Sigmoid colon (tissue), 7 donors: ENCODE measurements around the gene BAZ1B. TPM values are rescaled to one million over a fixed set of nuclear protein-coding genes. Genes with fewer than 3 reads are reported as not detected.
A peak's percentile ranks its signal among the peaks of the same experiment; 100 is the strongest.

Experiments
- DNase-seq: peaks from one replicate; pipeline ENCODE4 v3.0.0-alpha.2; 2019
- H3K27ac ChIP-seq, 4 donors: fragments of 200-600 bp; sonication (generic); one replicate each; pipeline ENCODE4 v1.5.1; 2016 to 2019; ENCODE audit warnings: mild to moderate bottlenecking in 1 of 4
- H3K27me3 ChIP-seq, 3 donors: fragments of 200-600 bp; sonication (generic); one replicate each; pipeline ENCODE4 v1.5.1; 2019; ENCODE audit warnings: mild to moderate bottlenecking in 1 of 3
- H3K36me3 ChIP-seq, 4 donors: fragments of 200-600 bp; sonication (generic); one replicate each; pipeline ENCODE4 v1.5.1; 2016 to 2019
- H3K4me1 ChIP-seq, 4 donors: fragments of 200-600 bp; sonication (generic); one replicate each; pipeline ENCODE4 v1.5.1; 2017 to 2019
- H3K4me3 ChIP-seq, 4 donors: fragments of 200-600 bp; sonication (generic); one replicate each; pipeline ENCODE4 v1.5.1; 2017 to 2019; ENCODE audit warnings: mild to moderate bottlenecking in 2 of 4, moderate library complexity in 1 of 4
- H3K9me3 ChIP-seq, 4 donors: fragments of 200-600 bp in 3 of 4; sonication (generic) in 3 of 4; one replicate each; pipeline versions ENCODE4 v1.5.1 to v1.6.1; 2013 to 2019
- EP300 ChIP-seq, 4 donors: sonication (generic); formaldehyde crosslinking; IDR thresholded peaks; one replicate each; pipeline ENCODE4 v1.6.1; 2017; ENCODE audit warnings: antibody characterized with exemption in 4 of 4
- POLR2A ChIP-seq, 2 donors: fragments of 450-650 bp; IDR thresholded peaks; one replicate each; pipeline ENCODE4 v1.6.1; 2016; ENCODE audit warnings: antibody characterized with exemption in 2 of 2, mild to moderate bottlenecking in 2 of 2, moderate library complexity in 2 of 2
- POLR2AphosphoS5 ChIP-seq, 4 donors: sonication (generic); formaldehyde crosslinking; IDR thresholded peaks; one replicate each; pipeline ENCODE4 v1.6.1; 2017; ENCODE audit warnings: antibody characterized with exemption in 4 of 4
- WGBS, 2 donors: extraction: QIAGEN DNeasy Blood & Tissue Kit; methylation state at CpG; one replicate each; pipeline ENCODE4 v1.1.7; 2013; 5-methylcytosine and 5-hydroxymethylcytosine counted together
- intact Hi-C: fragments of 100-400 bp; cut with DNase I; formaldehyde crosslinking; loops from one replicate; pipeline ENCODE4 v1.15.1; 2023
- polyA plus RNA-seq, 3 donors: library from polyadenylated mRNA; stranded (reverse); fragments of 200-250 nt; gene quantifications; one replicate each; pipeline ENCODE4 v1.2.3, GENCODE V29; 2013
- total RNA-seq, 4 donors: library from RNA; depleted of rRNA; stranded (reverse); fragments of >200 nt; gene quantifications; one replicate each; pipeline ENCODE4 v1.1.0, GENCODE V29; 2016
- TF ChIP-seq, protein P1 (sequence below), 4 experiments: fragments of 450-650 bp in 3 of 4; fragments of 200-600 bp in 1 of 4; IDR thresholded peaks; one replicate each; pipeline ENCODE4 v1.5.1; 2016 to 2019; ENCODE audit warnings: antibody characterized with exemption in 4 of 4, mild to moderate bottlenecking in 3 of 4, moderate library complexity in 2 of 4
- donor health status: healthy with polysubstance abuse.
- donor health status: Bipolar disorder and iron deficiency.
- donor health status: healthy.

The BAZ1B gene
- total and polyA plus RNA-seq, 7 donors: 13.8 to 67.3 (median 47.2) TPM

DNA sequence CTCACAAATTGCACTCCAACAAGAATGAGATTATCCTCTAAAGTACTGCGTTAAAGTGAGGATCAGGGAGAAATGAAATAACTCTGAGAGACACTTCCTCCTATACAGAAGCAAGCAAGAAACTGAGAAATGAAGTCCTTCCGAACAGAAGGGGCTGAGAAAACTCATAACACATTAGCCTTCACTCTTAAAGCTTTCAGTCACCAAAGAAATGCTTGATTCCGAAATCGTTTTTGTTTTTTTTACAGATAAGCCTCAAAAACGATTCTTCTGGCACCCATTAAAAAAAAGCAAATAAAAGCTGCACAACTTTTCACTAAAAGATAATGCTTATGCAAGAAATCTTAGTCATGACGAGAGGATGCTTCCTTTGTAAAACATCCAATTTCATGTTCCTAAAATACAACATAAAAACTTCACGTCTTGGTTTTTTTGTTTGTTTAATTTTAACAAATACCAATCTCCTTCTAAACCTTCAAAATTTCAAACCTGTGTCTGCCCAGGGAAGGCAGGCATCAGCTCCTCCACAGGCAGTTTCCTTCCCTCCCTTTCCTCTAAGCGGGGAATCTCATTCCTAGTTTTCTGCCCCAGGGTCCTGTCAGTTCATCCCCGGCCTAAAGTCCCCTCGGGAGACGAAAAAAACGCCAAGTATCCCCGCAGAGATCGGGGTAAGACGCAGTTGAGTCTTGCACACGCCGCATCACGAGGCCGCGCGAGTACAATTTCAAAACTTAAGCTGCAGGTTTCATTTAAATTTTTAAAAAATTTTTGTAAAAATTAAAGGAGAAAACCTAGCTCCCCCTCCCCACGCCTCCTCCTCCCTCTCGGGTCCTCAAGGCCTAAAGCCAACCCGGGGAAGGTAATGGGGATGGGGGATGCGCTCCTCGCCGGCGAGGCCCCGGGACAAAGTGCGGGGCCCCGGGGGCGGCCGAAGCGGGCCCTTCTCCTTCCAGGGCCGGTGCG is 1.1 kb downstream of the BAZ1B start:
- Histone ChIP-seq H3K27me3 (no peaks in the 10 kb centered on the region), H3K36me3 (peaks cover 0 to 18% (median under 1%) of the 10 kb centered on the region in 4 donors), H3K9me3 (no peaks in the 10 kb centered on the region), H3K4me3 (peak overlapping the region; percentile 60 to 97 (median 92)), H3K27ac (peak overlapping the region; percentile 86 to 99 (median 93)), H3K4me1 (peaks cover 0 to 62% (median 47%) of the 10 kb centered on the region in 4 donors)
- WGBS, 2 donors: 0 to 1% methylated on average over 36 of the region's 36 CpGs
- intact Hi-C loops: loop anchor here (5.0 kb wide), 1 partner anchor 161 kb away; the partner anchor contains the start of genes BUD23 and DNAJC30
- TF ChIP-seq POLR2A (IDR thresholded peaks at IDR 0.05): no peak
- no peak for TF ChIP-seq EP300 (IDR thresholded peaks at IDR 0.05)
- TF ChIP-seq, protein P1, sequence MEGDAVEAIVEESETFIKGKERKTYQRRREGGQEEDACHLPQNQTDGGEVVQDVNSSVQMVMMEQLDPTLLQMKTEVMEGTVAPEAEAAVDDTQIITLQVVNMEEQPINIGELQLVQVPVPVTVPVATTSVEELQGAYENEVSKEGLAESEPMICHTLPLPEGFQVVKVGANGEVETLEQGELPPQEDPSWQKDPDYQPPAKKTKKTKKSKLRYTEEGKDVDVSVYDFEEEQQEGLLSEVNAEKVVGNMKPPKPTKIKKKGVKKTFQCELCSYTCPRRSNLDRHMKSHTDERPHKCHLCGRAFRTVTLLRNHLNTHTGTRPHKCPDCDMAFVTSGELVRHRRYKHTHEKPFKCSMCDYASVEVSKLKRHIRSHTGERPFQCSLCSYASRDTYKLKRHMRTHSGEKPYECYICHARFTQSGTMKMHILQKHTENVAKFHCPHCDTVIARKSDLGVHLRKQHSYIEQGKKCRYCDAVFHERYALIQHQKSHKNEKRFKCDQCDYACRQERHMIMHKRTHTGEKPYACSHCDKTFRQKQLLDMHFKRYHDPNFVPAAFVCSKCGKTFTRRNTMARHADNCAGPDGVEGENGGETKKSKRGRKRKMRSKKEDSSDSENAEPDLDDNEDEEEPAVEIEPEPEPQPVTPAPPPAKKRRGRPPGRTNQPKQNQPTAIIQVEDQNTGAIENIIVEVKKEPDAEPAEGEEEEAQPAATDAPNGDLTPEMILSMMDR (IDR thresholded peaks at IDR 0.05): no peak
- TF ChIP-seq POLR2AphosphoS5 (IDR thresholded peaks at IDR 0.05): no peak
- no peak for DNase-seq

DNA sequence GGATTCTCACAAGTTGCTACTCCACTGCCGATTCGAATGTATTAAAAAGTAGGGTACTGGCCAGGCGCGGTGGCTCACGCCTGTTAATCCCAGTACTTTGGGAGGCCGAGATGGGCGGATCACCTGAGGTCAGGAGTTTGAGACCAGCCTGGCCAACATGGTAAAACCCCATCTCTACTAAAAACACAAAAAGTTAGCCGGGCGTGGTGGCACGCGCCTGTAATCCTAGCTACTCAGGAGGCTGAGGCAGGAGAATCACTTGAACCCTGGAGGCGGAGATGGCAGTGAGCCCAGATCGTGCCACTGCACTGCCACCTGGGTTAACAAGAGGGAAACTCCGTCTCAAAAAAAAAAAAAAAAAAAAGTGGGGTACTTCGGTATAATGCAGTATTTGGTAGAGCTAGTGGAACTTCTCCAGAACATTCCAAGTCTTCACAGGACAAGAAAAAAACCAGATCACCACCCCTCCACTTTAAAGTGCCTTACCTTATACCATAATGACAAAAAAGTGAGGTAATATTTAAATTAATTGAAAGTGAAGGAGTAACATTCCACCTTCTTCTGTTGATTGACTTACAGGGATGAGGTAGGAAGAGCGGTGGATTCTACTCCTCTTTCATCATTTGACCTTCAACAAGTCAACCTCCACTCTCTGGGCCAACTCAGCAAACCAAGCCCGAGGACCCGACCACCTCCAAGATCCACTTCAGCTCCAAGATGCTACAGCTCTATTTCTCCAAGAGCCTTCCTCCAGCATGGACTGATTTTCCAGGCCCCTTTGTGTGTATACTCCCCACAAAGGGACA is 2.0 kb downstream of the BAZ1B start:
- H3K36me3 ChIP-seq: peaks cover 0 to 26% (median 3%) of the 10 kb centered on the region in 4 donors
- peak overlapping the region in 3 of 4 donors; percentile 88 to 97 (median 95) for H3K4me3 ChIP-seq
- no peaks in the 10 kb centered on the region for H3K27me3 ChIP-seq
- 63 to 65% methylated on average over 18 of the region's 18 CpGs for WGBS, 2 donors
- TF ChIP-seq EP300 (IDR thresholded peaks at IDR 0.05) (no peak), POLR2A (IDR thresholded peaks at IDR 0.05) (no peak), POLR2AphosphoS5 (IDR thresholded peaks at IDR 0.05) (no peak)
- TF ChIP-seq, protein P1 (IDR thresholded peaks at IDR 0.05): no peak
- H3K27ac ChIP-seq: peak overlapping the region; percentile 86 to 99 (median 93)
- H3K9me3 ChIP-seq: no peaks in the 10 kb centered on the region
- intact Hi-C loops: loop anchor here (5.0 kb wide), 1 partner anchor 162 kb away; the partner anchor contains the start of genes BUD23 and DNAJC30
- H3K4me1 ChIP-seq: peaks cover 0 to 64% (median 47%) of the 10 kb centered on the region in 4 donors
- DNase-seq: no peak

DNA sequence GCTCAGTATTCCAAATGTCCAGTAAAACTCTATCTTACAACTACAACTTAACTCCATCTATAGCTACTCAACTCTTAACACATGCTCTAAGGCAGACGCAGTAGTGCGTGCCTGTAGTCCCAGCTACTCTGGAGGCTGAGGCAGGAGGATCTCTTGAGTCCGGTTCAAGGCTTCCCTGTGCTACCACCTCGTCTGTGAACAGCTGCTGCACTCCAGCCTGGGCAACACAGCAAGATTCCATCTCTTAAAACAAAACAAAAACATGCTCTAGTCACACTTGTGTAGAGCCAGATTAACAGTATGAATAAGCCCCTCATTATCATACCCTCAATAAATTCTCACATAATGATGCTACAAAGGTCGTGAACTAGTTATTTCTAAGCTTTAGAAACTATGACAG is 3.6 kb downstream of the BAZ1B start:
- H3K9me3 ChIP-seq: no peaks in the 10 kb centered on the region
- H3K4me3 ChIP-seq: no peak overlapping the region
- peak overlapping the region in 2 of 4 donors; percentile 93 for H3K27ac ChIP-seq
- H3K27me3 ChIP-seq: no peaks in the 10 kb centered on the region
- intact Hi-C loops: no loop called here
- TF ChIP-seq POLR2A (IDR thresholded peaks at IDR 0.05): no peak
- no peak for TF ChIP-seq EP300 (IDR thresholded peaks at IDR 0.05)
- TF ChIP-seq, protein P1 (IDR thresholded peaks at IDR 0.05): no peak
- TF ChIP-seq POLR2AphosphoS5 (IDR thresholded peaks at IDR 0.05): no peak
- DNase-seq: no peak
- H3K36me3 ChIP-seq: peaks cover 0 to 42% (median 3%) of the 10 kb centered on the region in 4 donors
- 80 to 83% methylated on average over 5 of the region's 5 CpGs for WGBS, 2 donors
- H3K4me1 ChIP-seq: peaks cover 0 to 71% (median 53%) of the 10 kb centered on the region in 4 donors

DNA sequence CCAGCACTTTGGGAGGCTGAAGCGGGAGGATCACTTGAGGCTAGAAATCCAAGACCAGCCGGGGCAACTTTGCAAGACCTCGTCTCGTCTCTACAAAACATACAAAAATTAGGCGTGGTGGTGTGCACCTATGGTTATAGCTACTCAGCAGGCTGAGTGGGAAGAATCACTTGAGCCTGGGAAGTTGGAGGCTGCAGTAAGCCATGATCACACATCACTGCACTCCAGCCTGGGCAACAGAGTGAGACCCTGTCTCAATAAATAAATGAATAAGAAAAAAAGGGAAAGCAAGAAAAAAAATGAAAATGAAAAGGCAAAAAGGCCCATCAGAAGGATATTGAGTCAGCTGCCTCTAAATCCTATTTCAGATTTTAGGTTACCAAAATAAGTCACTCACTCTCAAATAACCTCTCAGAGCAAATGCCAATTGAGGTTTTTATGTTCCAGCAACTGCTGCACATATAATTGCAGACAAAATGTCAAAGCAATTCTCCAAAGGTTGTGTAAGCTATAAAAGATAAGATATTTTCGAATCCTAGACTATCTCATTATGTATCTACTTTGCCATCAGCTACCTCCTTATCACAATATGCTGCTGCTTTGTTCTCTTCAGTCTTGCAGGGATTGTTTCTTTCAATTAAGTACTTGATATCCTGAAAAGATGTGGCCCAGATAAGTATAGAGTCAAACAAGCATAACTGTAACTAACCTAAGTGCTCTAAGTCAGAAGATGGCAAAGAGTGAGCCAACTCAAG is 4.7 kb downstream of the BAZ1B start:
- intact Hi-C loops: no loop called here
- 84 to 91% methylated on average over 6 of the region's 6 CpGs for WGBS, 2 donors
- Histone ChIP-seq H3K4me3 (no peak overlapping the region), H3K27ac (no peak overlapping the region), H3K27me3 (no peaks in the 10 kb centered on the region), H3K4me1 (peaks cover 0 to 69% (median 50%) of the 10 kb centered on the region in 4 donors), H3K9me3 (no peaks in the 10 kb centered on the region), H3K36me3 (peaks cover 0 to 44% (median 3%) of the 10 kb centered on the region in 4 donors)
- no peak for DNase-seq
- no peak for TF ChIP-seq POLR2AphosphoS5 (IDR thresholded peaks at IDR 0.05)
- TF ChIP-seq, protein P1 (IDR thresholded peaks at IDR 0.05): no peak
- no peak for TF ChIP-seq POLR2A (IDR thresholded peaks at IDR 0.05)
- no peak for TF ChIP-seq EP300 (IDR thresholded peaks at IDR 0.05)
